NCI-H2196 treated with DMSO at 0.1 percent for 48 hours (cell line): ENCODE results near the gene ACADS.

Source experiments
- DNase-seq: peaks from one replicate; lab custom pipeline; 2025; ENCODE audit not compliant: unreplicated experiment; lab: John Stamatoyannopoulos, UW

ACADS gene

GRCh38 chr12:120751389-120751788 lies 25.8 kb downstream of the ACADS start:
- no peak for DNase-seq

GRCh38 chr12:120754792-120755191 lies 29.2 kb downstream of the ACADS start:
- DNase-seq = no peak

- no peak for DNase-seq
Observed at GRCh38 chr12:120755269-120755668, 29.6 kb downstream of the ACADS start.

- no peak for DNase-seq
Observed at GRCh38 chr12:120757226-120757742, 31.7 kb downstream of the ACADS start.

- DNase-seq = no peak
Observed at GRCh38 chr12:120757949-120758348, 32.3 kb downstream of the ACADS start.

- DNase-seq = no peak
Observed at GRCh38 chr12:120758798-120759590, 33.4 kb downstream of the ACADS start.

- peak; percentile 80 for DNase-seq
Observed at GRCh38 chr12:120759591-120760348, 34.1 kb downstream of the ACADS start.

GRCh38 chr12:120760349-120761254 lies 35.0 kb downstream of the ACADS start:
- no peak for DNase-seq

- DNase-seq = no peak
Observed at GRCh38 chr12:120761519-120761934, 35.9 kb downstream of the ACADS start.

GRCh38 chr12:120762086-120762485 lies 36.5 kb downstream of the ACADS start:
- no peak for DNase-seq

GRCh38 chr12:120763250-120763649 lies 37.6 kb downstream of the ACADS start:
- no peak for DNase-seq

- DNase-seq = no peak
Observed at GRCh38 chr12:120764816-120765215, 39.2 kb downstream of the ACADS start.

- DNase-seq = no peak
Observed at GRCh38 chr12:120766566-120766965, 40.9 kb downstream of the ACADS start.

- DNase-seq = no peak
Observed at GRCh38 chr12:120767071-120768024, 41.7 kb downstream of the ACADS start.

- no peak for DNase-seq
Observed at GRCh38 chr12:120771097-120771496, 45.5 kb downstream of the ACADS start.

GRCh38 chr12:120774169-120774916 lies 48.7 kb downstream of the ACADS start:
- DNase-seq = no peak

- no peak for DNase-seq
Observed at GRCh38 chr12:120775862-120776552, 50.4 kb downstream of the ACADS start.

- no peak for DNase-seq
Observed at GRCh38 chr12:120783197-120783596, 57.6 kb downstream of the ACADS start.

GRCh38 chr12:120784804-120785203 lies 59.2 kb downstream of the ACADS start:
- no peak for DNase-seq
